GM21619 (cell line): ENCODE results near the gene APOBEC3C.
"Not testable (repeated sequence)": the region's sequence is repeated elsewhere in the genome, so short reads cannot be mapped to it uniquely, and the experiment has no call there.

Source experiments
- ATAC-seq: cut with Tn5 transposase; IDR thresholded peaks from one replicate; pipeline ENCODE4 v1.9.1; 2021; ENCODE audit not compliant: unreplicated experiment

The APOBEC3C gene

GRCh38 chr22:38981992-38982927 is 31.8 kb upstream of the APOBEC3C start, which contains the start of gene APOBEC3B:
TSS of gene APOBEC3B (plus strand) at chr22:38982347. CDS start at chr22:38982454, 107 bp downstream.
- ATAC-seq, result peak; percentile 42

GRCh38 chr22:38984224-38984623 is 29.8 kb upstream of the APOBEC3C start:
- no peak for ATAC-seq

DNA sequence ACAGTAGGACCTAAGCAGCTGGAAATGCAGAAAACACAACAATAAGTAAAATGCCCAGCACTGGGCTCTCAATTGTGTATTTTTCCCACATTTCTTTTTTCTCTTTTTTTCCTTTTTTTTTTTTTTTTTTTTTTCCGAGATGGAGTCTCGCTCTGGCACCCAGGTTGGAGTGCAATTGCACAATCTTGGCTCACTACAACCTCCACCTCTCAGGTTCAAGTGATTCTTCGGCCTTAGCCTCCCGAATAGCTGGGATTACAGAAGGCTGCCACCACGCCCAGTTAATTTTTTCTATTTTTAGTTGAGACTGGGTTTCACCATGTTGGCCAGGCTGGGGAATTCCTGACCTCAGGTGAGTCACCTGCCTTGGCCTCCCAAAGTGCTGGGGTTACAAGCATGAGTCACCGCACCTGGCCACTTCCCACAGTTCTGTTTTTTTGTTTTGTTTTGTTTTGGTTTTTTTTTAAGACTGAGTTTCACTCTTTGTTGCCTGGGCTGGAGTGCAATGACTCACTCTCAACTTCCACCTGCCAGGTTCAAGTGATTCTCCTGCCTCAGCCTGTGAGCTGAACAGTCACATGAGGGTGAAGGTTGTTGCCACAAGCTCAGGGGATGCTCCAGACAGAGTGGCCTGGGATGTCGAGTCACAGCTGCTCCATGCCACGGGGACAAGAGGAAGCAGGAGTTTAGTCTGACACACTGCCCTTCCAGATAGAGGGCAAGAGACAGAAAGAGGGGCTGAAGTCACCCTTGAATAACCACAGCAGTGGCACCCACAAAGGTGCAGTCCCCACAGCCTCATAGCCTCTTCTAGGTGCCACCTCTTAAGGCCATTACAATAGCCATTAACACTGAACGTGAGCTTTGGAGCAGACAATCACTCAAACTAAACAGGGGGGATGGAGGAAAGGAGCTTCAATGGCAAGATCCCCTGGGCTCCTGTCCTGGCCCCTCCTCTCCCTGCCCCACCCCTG is 29.0 kb upstream of the APOBEC3C start:
- ATAC-seq, result peak; percentile 72

GRCh38 chr22:38986629-38987028 is 27.4 kb upstream of the APOBEC3C start:
- ATAC-seq, result no peak

- no peak for ATAC-seq
Measured at GRCh38 chr22:38987171-38987895, 26.7 kb upstream of the APOBEC3C start.

DNA sequence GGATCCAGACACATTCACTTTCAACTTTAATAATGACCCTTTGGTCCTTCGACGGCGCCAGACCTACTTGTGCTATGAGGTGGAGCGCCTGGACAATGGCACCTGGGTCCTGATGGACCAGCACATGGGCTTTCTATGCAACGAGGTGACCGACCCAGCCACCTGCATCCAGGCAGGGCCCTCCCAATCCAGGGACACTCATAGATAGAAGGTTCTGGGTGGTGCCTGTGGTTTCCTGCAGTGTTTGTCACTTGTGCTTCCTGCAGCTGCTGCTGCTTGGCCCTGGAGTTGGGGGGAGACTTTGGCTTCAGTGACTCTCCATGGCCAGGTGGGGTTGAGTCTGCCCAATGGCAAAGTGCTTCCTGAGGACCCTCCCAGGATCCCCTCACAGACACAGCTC is 24.6 kb upstream of the APOBEC3C start:
- ATAC-seq, result no peak

DNA sequence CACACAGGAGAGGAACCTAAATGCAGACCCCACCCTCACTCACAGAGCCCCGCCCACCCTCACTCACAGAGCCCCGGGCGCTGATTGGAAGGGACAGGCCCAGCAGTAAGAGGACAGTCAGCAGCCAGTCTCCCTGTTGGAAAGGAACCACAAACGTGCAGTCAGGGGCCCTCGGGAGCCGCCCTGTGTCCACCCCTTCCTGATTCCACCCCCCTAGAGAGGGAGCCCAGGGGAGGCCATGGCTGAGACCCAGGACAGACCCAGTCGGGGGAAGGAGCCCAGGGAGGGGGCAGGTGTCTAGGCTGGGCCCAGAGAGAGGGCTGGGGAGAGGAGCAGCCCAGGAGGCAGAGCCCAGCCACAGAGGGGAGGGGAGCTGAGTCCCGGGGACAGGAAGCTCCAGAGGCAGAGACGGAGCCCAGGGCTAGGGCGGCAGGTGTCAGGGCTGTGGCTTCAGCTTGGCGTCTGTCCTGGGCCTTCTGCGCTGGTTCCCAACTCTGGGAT is 21.1 kb upstream of the APOBEC3C start:
- ATAC-seq, result not testable (repeated sequence)

DNA sequence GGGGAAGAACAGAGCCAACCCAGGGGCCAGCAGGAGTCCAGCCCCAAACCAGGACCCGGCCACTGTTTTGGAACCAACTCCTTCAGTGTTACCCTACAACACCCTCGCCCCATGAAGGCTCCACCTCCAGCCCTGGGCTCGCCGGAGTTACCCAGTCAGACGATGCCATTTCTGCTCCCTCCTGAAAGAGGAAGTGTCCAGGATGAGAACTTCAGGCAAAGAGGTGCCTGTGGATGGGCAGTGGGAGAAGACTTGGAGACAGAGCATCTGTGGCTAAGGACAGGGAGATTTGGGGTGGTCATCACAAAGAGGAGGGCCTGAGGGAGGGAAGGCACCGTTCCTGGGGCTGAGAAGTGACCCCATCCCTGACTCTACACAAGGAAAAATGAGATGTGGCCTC is 18.0 kb upstream of the APOBEC3C start:
- no peak for ATAC-seq

GRCh38 chr22:38997518-38997917 is 16.5 kb upstream of the APOBEC3C start:
- ATAC-seq, result no peak

- peak; percentile 65 for ATAC-seq
Measured at GRCh38 chr22:39003165-39003638, 10.9 kb upstream of the APOBEC3C start.

- ATAC-seq, result no peak
Measured at GRCh38 chr22:39007177-39007576, 6.9 kb upstream of the APOBEC3C start.

DNA sequence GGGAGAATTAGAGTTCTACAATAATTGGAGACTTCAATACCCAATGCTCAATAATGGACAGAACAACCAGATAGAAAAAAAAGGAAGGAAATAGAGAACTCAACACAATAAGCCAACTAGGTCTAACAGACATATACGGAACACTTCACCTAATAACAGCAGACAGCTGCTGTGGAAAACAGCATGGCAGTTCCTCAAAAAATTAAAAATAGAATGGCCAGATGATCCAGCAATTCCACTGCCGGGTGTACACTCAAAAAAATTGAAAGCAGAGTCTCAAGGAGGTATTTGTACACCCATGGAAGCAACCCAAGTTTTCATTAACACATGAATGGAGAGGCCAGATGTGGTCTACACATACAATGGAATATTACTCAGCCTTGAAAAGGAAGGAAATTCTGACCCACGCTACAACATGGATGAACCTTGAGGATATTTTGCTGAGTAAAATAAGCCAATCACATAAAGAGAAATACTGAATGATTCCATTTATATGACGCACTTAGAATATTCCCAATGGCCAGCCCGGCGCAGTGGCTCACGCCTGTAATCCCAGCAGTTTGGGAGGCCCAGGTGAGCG is 5.7 kb upstream of the APOBEC3C start:
- ATAC-seq, result not testable (repeated sequence)

DNA sequence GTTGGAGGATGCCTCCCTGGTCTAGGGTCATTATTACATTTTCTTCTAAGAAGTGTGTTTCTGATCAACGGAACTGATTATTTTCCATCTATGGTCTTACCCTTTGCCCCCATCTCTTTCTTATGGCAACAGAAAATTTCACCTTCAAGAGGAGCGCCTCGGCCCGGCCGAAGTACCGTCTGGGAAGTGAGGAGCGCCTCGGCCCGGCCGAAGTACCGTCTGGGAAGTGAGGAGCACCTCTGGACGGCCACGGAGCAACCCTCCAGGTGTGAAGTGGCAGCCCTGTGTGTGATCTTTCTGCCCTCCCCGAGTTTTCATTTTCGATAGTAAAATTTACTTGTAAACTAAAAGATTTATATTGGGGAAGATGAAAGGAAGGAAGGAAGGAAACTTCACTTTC is 3.1 kb upstream of the APOBEC3C start:
- ATAC-seq, result no peak

DNA sequence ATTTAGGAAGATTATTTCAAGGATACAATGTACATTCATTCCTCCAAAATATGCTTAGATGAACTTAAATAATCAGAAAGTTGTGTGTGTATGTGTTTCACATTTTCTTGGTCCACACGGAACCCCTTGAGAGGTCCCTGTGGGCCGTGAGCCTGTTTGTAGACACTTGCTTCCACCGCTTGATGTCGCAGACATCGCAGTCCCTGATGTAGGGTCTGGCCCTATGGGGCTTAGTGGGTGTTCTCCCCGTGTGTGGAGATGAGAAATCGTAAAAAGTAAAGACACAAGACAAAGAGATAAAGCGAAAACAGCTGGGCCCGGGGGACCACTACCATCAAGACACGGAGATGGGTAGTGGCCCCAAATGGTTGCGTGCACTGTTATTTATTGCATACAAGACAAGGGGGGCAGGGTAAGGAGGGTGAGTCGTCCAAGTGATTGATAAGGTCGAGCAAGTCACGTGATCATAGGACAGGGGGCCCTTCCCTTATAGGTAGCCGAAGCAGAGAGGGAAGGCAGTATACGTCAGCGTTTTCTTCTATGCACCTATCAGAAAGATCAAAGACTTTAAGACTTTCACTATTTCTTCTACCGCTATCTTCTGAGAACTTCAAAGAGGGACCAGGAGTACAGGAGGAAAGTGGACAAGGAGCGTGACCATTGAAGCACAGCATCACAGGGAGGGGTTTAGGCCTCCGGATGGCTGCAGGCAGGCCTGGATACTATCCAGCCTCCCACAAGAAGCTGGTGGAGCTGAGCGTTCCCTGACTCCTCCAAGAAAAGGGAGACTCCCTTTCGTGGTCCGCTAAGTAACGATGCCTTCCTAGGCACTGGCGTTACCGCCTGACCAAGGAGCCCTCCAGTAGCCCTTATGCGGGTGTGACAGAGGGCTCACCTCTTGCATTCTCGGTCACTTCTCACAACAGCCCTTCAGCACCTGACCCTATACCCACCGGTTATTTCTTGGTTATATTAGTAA is 1.2 kb upstream of the APOBEC3C start:
- no peak for ATAC-seq

- not testable (repeated sequence) for ATAC-seq
Measured at GRCh38 chr22:39013561-39013941, 506 bp upstream of the APOBEC3C start.

- ATAC-seq, result not testable (repeated sequence)
Measured at GRCh38 chr22:39014723-39015121, 665 bp downstream of the APOBEC3C start.

GRCh38 chr22:39016592-39016991 is 2.5 kb downstream of the APOBEC3C start:
- no peak for ATAC-seq

GRCh38 chr22:39017596-39018365 is 3.7 kb downstream of the APOBEC3C start:
- no peak for ATAC-seq
